Umbilical cord (tissue), 2 donors: ENCODE measurements around the gene MS4A8. TPM values are rescaled to one million over a fixed set of nuclear protein-coding genes. Genes with fewer than 3 reads are reported as not detected.

Experiments used
- DNase-seq: peaks from one replicate; pipeline ENCODE4 v3.0.0-alpha.2; 2015; ENCODE audit warnings: low spot score
- total RNA-seq: library from RNA; depleted of rRNA; stranded (reverse); fragments of >200 nt; gene quantifications from one replicate; pipeline ENCODE4 v1.2.3, GENCODE V29; 2014; ENCODE audit warnings: low replicate concordance; ENCODE audit not compliant: insufficient read depth

MS4A8 gene
- total RNA-seq, 1 donor from 2014 or later, result 4.1 TPM

GRCh38 chr11:60763692-60764369 lies 64.4 kb downstream of the MS4A8 start:
- no peak for DNase-seq

GRCh38 chr11:60764879-60765278 lies 65.5 kb downstream of the MS4A8 start:
- no peak for DNase-seq

DNA sequence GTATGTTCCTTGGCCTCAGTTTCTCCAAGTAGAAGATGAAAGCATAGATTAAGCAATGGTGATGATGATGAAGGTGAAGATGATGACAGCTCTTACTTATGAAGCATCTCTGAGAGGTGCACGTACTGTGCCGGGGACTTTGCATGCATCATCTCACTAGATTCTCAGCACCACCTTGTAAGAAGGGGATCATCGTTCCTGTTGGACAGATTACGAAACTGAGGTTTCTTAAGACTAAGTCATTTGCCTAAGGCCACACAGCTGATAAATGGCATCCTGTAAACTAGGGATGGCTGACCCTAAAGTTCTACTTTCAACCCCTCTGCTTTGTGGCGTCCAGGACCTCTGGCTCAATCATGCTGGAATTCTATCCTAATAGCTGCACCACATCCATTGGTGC lies 65.9 kb downstream of the MS4A8 start:
- DNase-seq, result no peak

Other genes starting within 250 kb of the MS4A8 start
- gene MS4A1, start 243.8 kb upstream of the MS4A8 start, total RNA-seq, result 6.0 TPM
- gene MS4A12, start 206.8 kb upstream of the MS4A8 start, total RNA-seq, result not detected
- gene MS4A13, start 184.2 kb upstream of the MS4A8 start, total RNA-seq, result 2.2 TPM
- not detected for gene MS4A18, start 25.1 kb downstream of the MS4A8 start, total RNA-seq
- not detected for gene MS4A15, start 57.3 kb downstream of the MS4A8 start, total RNA-seq
- not detected for gene MS4A10, start 85.7 kb downstream of the MS4A8 start, total RNA-seq
- gene CCDC86, start 142.5 kb downstream of the MS4A8 start, total RNA-seq, result 4.3 TPM
- gene PTGDR2, start 156.3 kb downstream of the MS4A8 start, total RNA-seq, result 0.24 TPM
- 0.96 TPM for gene ZP1, start 167.9 kb downstream of the MS4A8 start, total RNA-seq
- gene PRPF19, start 207.0 kb downstream of the MS4A8 start, total RNA-seq, result 51.8 TPM
- gene TMEM109, start 214.5 kb downstream of the MS4A8 start, total RNA-seq, result 22.9 TPM
- gene TMEM132A, start 224.8 kb downstream of the MS4A8 start, total RNA-seq, result 33.5 TPM